Muscle layer of colon (tissue), 2 donors: Measurements from ENCODE around the gene ATP9B.

Source experiments
- H3K27ac ChIP-seq: one replicate; pipeline ENCODE4 v1.7.0; 2013; ENCODE audit warnings: low read depth, mild to moderate bottlenecking, low read length, moderate library complexity
- H3K27me3 ChIP-seq, 2 donors: one replicate each; pipeline ENCODE4 v1.7.0; 2013; ENCODE audit warnings: low read length in 2 of 2, mild to moderate bottlenecking in 2 of 2; ENCODE audit not compliant: insufficient read depth in 2 of 2, control insufficient read depth in 1 of 2
- H3K36me3 ChIP-seq: one replicate; pipeline ENCODE4 v1.7.0; 2013; ENCODE audit warnings: mild to moderate bottlenecking, low read length; ENCODE audit not compliant: insufficient read depth
- H3K4me1 ChIP-seq: one replicate; pipeline ENCODE4 v1.7.0; 2013; ENCODE audit warnings: mild to moderate bottlenecking, low read length; ENCODE audit not compliant: insufficient read depth
- H3K4me3 ChIP-seq, 2 donors: one replicate each; pipeline ENCODE4 v1.7.0; 2013; ENCODE audit warnings: low read length in 2 of 2, low read depth in 1 of 2, mild to moderate bottlenecking in 1 of 2, moderate library complexity in 1 of 2
- H3K9ac ChIP-seq: one replicate; pipeline ENCODE4 v1.7.0; 2013; ENCODE audit warnings: low read length
- H3K9me3 ChIP-seq: one replicate; pipeline ENCODE4 v1.7.0; 2013; ENCODE audit warnings: mild to moderate bottlenecking, low read length
- donor health status: abdominal sarcoma.
- donor health status: Adenocarcinoma of cecum.

Gene ATP9B

DNA sequence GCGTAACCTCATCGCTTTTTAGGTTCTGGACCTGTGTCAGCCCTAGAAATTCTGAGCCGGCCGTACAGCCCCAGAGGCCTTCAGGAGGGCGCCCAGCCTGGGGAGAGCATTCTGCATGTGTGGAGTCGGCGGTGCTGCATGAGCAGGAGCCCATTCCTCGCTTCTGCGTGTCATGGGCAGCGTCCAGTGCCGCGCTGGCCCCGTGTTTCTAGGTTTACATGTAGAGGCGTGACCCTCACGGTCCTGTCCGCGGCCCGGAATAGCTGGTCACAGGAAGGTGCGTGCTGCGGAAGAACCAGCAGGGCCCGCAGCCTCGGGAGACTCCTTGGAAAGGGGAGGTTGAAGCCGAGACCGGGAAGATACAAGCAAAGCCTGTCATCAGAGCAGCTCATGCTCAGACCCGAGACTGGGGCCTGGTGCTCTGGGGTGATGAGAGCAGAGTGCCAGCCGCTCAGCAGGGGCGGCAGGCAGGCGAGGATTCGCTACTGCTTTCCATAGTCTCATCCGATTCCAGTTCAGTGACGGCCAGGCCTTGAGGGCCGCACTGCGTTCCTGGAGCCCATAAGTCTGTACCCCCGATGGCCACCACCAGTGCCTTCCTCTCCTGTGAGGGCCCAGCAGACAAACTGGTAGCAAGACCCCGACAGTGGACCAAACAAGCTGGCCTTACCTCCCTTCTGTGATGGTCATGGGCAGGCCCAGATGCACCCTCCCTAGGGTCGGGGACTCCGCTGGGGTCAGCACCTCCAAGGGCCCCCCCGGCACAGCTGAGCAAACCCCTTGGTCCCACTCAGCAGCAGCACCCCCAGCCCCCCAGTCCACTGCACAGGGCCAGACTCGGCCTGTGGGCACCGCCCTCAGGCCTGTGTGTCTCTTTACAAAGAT lies 311.0 kb downstream of the ATP9B start:
- no peaks in the 10 kb centered on the region for H3K27me3 ChIP-seq

DNA sequence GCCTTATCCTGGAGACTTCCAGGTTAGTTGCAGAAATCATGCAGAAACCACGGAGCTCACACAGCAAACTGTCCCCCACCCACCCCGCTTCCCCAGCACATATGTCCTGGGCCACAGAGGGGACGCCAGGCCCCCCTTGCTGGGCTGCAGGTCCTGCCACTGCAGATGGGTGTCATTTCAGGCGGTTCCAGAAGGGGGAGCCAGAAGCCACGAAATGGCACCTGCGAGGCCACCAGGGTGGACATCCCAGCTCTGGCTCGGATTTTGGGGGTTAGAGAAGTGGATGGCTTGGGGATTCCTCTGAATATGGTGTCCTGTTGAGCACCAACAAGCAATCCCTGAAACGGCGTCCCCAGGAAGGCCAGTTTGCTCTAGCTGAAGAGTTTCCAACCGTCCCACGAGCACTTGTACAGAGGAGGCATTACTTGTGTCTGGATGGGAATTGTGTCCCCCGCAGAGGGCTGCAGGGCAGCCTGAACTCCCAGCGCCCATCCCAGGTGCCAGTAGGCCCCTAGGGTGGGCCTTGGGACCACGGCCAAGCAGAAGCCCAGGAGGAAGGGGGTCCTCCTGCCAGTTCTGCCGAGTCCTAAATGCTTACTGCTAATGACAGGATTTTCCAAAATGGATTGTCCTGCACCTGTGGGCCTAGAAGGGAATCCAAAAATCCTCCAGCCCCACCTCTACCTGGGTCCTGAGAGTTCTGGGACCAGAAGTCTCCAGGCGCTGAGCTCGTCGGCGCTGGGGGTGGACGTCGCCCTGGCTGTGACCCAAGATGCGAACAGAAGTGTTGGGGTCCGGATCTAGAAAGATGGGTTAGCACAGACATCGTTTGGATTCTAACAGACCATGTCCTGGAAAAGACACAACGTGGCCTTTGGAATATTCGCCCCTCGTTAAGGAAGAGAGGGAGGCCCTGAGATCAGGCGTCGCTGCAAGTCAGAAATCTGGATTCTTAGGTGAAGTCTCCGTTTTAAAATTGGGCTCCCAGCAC lies 311.9 kb downstream of the ATP9B start:
- no peaks in the 10 kb centered on the region for H3K27me3 ChIP-seq

More for the DNA sequence above, 311.0 kb downstream of the ATP9B start:
- no peak overlapping the region for H3K27ac ChIP-seq
- no peak overlapping the region for H3K9ac ChIP-seq
- peaks cover 8% of the 10 kb centered on the region for H3K4me1 ChIP-seq
- H3K36me3 ChIP-seq: no peaks in the 10 kb centered on the region
- H3K9me3 ChIP-seq: no peaks in the 10 kb centered on the region
- H3K4me3 ChIP-seq: no peak overlapping the region

DNA sequence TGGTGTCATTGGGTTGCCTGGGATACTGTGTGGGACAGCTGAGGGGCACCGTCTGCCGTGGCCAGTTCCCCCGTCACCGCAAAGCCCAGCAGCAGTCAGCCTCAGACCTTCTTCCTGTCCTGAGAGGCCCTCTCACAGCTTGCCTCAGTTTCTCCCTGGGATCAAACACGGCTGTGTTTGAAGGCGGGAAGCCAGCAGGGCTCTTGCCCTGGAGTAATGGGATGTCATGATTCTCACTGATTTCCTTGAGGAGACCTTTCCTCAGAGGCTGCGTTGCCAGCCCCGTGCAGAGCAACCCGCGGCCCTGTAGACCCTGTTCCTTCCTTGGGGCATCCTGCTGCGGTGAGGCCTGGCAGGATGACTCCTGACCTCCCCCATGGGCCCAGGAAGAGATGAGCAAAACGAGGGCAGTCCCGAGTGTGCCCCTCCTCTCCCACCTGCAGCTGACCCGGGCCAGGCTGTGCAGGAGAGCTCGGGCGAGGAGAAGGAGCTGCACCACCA lies 312.7 kb downstream of the ATP9B start:
- Histone ChIP-seq H3K27me3 (no peaks in the 10 kb centered on the region), H3K4me3 (no peak overlapping the region), H3K4me1 (peaks cover 8% of the 10 kb centered on the region), H3K9ac (no peak overlapping the region), H3K9me3 (no peaks in the 10 kb centered on the region), H3K27ac (no peak overlapping the region), H3K36me3 (no peaks in the 10 kb centered on the region)

More for the DNA sequence above, 311.9 kb downstream of the ATP9B start:
- Histone ChIP-seq H3K27ac (no peak overlapping the region), H3K4me3 (no peak overlapping the region), H3K9me3 (no peaks in the 10 kb centered on the region), H3K36me3 (no peaks in the 10 kb centered on the region), H3K4me1 (peaks cover 8% of the 10 kb centered on the region), H3K9ac (no peak overlapping the region)

DNA sequence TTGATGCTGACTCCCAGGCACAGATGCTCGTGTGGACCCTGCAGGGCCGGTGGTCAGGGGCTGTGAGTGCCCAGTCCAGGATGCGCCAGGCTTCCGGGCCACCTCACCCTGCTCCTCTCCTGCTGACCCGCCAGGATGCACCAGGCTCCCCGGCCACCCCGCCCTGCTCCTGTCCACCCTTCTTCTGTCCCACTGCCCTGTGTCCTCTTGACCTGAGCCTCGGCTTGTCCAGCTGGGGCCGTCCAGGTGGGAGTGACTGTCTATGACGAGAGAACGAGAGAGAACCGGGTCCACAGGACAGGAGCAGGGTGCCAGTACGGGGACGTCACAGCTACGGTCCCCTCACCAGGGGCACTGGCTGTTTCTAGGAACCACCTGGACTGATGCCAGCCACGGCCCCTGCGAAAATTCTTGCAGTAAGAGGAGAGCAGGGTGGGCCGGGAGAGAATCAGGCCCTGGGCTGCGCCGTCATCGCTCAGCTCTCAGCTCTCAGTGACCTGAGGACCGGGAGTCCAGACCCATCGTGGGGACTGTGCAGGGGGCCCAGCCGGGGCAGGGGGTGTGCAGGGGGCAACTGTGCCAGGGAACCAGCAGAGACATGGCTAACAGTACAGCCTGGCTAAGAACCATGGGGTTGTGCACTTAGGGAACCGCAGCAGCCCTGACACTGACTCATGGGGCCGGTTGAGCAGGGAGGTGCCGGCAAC lies 313.6 kb downstream of the ATP9B start:
- Histone ChIP-seq H3K36me3 (no peaks in the 10 kb centered on the region), H3K9me3 (no peaks in the 10 kb centered on the region), H3K4me1 (peaks cover 8% of the 10 kb centered on the region), H3K4me3 (no peak overlapping the region), H3K27me3 (peaks cover 0 to under 1% of the 10 kb centered on the region in 2 donors), H3K27ac (no peak overlapping the region), H3K9ac (no peak overlapping the region)

DNA sequence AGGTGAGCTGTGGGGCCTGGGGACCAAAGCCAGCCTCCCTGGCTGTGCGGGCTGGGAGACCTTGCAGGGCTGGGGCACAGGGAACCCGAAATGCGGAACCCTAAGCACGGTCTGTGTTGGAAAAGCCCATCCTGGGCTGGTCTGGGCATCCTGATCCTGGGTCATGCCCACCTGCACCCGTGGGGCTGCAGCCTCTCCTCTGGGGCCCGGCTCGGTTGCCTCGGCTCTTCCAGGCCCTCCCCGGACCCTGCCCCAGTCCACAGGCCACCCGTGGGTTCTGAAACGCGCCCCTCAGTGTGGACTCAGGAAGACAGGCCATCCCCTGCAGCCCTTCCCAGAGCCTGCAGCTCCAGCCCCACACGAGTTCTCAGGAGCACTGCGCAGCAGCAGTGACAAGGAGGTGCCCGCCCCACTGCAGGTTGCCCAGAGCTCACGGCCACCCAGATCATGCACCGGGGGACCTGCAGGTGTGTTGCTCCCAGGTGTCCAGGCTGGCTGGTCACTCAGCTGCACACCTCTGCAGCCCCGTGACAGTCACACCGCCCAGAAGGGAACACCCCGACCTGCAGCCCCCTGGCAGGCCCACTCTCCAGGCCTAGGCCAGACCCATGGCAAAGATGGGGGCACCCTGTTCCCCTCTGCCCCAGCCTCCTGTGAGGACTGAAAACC lies 314.3 kb downstream of the ATP9B start:
- Histone ChIP-seq H3K9ac (no peak overlapping the region), H3K36me3 (no peaks in the 10 kb centered on the region), H3K27ac (no peak overlapping the region), H3K4me3 (no peak overlapping the region), H3K4me1 (peaks cover 8% of the 10 kb centered on the region), H3K9me3 (no peaks in the 10 kb centered on the region), H3K27me3 (peaks cover 0 to 7% of the 10 kb centered on the region in 2 donors)

DNA sequence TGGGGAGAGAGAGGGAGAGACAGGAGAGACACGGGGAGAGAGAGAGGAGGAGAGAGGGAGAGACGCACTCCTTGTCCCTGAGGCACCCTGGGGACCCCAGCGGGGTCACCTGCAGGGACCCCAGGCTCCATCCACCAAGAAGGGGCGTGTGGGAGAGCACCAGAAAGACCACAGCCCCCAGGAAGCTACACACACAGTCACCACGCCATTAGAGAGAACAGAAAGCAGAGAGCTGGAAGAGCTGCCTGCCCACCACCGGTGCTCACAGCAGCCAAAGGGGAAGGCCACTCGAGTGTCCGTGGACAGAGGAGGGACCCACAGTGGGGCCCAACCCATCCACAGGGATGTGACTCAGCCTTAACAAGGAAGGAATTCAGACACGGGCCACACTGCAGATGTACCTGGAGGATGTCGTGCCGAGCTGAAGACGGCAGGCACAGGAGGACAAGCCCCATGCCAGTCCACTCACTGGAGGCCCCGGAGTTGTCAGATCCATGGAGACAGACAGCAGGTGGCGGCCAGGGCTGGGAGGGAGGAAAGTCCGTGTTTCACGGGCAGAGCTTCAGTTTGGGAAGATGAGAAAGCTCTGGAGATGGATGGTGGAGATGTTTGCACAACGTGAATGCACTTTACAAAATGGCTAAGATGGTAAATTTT lies 315.1 kb downstream of the ATP9B start:
- Histone ChIP-seq H3K36me3 (no peaks in the 10 kb centered on the region), H3K27me3 (peaks cover 0 to 14% of the 10 kb centered on the region in 2 donors), H3K27ac (no peak overlapping the region), H3K9me3 (no peaks in the 10 kb centered on the region), H3K4me3 (no peak overlapping the region), H3K4me1 (peaks cover 4% of the 10 kb centered on the region), H3K9ac (no peak overlapping the region)

DNA sequence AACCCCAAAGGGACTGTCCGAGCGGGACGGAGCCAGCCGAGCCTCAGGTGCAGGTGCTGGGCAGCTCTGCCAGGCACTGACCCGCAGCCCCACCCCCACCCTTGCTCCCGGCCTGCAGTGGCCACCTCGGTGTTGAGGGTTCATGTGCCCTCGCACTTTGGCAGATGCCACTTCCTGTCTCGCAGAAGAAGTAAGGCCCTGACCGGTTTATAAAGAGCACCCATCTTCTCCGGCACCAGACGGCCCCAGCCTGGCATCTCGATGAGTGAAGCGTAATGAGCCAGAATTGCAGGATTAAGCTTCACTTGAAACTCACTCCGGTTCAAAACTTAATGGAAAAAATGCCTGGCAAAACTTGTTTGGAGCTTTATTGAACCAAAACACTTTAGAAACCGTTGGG lies 315.6 kb downstream of the ATP9B start:
- H3K27ac ChIP-seq: no peak overlapping the region
- no peak overlapping the region for H3K4me3 ChIP-seq
- no peaks in the 10 kb centered on the region for H3K9me3 ChIP-seq
- peaks cover 0 to 19% of the 10 kb centered on the region in 2 donors for H3K27me3 ChIP-seq
- H3K36me3 ChIP-seq: no peaks in the 10 kb centered on the region
- peaks cover 4% of the 10 kb centered on the region for H3K4me1 ChIP-seq
- H3K9ac ChIP-seq: no peak overlapping the region

DNA sequence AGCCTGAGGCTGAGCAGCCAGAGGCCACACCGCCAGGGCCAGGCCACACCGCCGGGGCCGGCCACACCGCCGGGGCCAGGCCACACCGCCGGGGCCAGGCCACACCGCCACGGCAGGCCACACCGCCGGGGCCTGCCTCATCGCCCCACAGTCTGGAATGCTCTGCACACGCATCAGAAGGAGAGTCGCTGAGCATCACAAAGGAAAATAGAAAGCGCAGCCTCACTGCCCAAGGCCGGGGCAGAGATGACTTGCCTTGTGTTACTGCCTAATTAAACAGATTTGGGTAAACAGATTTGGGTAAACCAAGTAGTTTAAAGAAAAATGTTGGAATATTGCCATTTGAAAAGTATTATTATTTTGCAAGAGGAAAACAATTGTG lies 316.1 kb downstream of the ATP9B start:
- no peaks in the 10 kb centered on the region for H3K9me3 ChIP-seq
- no peak overlapping the region for H3K9ac ChIP-seq
- no peak overlapping the region for H3K27ac ChIP-seq
- peaks cover 4% of the 10 kb centered on the region for H3K4me1 ChIP-seq
- H3K27me3 ChIP-seq: peaks cover 0 to 19% of the 10 kb centered on the region in 2 donors
- no peak overlapping the region for H3K4me3 ChIP-seq
- no peaks in the 10 kb centered on the region for H3K36me3 ChIP-seq

DNA sequence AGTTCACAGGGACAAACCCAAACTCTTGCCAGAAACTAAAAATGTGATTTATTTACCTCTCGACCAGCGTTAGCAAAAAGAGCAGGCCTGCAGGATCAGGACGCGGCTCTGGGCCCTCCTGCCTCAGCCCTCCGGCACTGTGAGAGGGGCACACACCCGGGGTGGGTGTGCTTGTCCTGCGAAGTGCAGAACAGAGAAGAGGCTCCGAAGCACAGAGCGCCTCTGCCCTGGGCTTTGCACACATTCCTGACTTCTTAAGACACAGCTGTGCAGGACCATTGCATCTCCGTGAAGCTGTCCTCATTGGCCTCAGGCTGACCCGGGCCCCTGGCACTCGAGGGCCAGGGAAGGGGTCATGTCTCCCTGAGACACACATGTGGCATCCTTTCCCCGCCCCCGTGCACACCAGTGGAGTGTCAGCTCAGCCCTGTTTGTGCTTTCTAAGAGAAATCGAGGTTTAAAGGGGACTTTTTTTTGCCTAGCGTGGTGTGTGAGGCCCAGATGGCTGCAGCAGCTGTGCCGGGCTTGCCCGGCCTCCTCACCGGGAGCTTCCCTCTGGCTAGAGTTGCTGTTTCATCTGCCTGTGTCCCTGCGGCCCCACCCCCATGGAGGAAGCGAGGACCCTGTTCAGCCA lies 316.6 kb downstream of the ATP9B start:
- Histone ChIP-seq H3K27ac (no peak overlapping the region), H3K4me3 (no peak overlapping the region), H3K27me3 (peaks cover 0 to 19% of the 10 kb centered on the region in 2 donors), H3K9me3 (no peaks in the 10 kb centered on the region), H3K4me1 (peaks cover 4% of the 10 kb centered on the region), H3K9ac (no peak overlapping the region), H3K36me3 (no peaks in the 10 kb centered on the region)

DNA sequence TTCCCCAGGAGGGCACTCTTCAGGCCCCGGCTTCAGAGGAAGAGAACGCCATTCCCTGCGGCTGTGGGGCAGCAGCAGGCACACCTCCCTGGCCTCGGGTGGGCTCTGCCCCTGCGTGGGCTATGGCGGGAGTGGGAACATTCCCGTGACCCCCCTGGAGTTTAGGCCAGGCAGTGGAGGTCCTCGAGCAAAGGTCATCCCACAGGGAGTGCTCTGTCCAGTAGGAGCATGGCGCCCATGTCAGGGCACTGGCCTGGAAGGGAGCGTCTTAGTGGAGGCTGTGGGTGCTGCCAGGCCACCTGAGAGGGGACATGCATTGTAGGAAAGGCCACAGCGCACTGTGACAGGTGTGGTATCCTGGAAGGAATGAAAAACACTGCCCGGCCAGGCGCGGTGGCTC lies 317.4 kb downstream of the ATP9B start:
- H3K4me1 ChIP-seq: no peaks in the 10 kb centered on the region
- H3K27ac ChIP-seq: no peak overlapping the region
- no peak overlapping the region for H3K9ac ChIP-seq
- no peak overlapping the region for H3K4me3 ChIP-seq
- H3K36me3 ChIP-seq: no peaks in the 10 kb centered on the region
- no peaks in the 10 kb centered on the region for H3K9me3 ChIP-seq
- H3K27me3 ChIP-seq: peaks cover 0 to 19% of the 10 kb centered on the region in 2 donors
